ENCODE measurements around the gene BCAP31.
"Not testable (repeated sequence)": the region's sequence is repeated elsewhere in the genome, so short reads cannot be mapped to it uniquely, and the experiment has no call there.

GRCh38 chrX:153745067-153745433 is 20.9 kb upstream of the BCAP31 start:
- not testable (repeated sequence) for TF ChIP-seq POLR2A (IDR thresholded peaks at IDR 0.05); POLR2AphosphoS5 (IDR thresholded peaks at IDR 0.05); EP300 (IDR thresholded peaks at IDR 0.05; ENCODE audit: low read depth)
- TF ChIP-seq, protein P1, sequence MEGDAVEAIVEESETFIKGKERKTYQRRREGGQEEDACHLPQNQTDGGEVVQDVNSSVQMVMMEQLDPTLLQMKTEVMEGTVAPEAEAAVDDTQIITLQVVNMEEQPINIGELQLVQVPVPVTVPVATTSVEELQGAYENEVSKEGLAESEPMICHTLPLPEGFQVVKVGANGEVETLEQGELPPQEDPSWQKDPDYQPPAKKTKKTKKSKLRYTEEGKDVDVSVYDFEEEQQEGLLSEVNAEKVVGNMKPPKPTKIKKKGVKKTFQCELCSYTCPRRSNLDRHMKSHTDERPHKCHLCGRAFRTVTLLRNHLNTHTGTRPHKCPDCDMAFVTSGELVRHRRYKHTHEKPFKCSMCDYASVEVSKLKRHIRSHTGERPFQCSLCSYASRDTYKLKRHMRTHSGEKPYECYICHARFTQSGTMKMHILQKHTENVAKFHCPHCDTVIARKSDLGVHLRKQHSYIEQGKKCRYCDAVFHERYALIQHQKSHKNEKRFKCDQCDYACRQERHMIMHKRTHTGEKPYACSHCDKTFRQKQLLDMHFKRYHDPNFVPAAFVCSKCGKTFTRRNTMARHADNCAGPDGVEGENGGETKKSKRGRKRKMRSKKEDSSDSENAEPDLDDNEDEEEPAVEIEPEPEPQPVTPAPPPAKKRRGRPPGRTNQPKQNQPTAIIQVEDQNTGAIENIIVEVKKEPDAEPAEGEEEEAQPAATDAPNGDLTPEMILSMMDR (IDR thresholded peaks at IDR 0.05): not testable (repeated sequence)

All from transverse colon (tissue), 4 donors.